Measurements from ENCODE around the gene CELSR2.

Gene CELSR2

DNA sequence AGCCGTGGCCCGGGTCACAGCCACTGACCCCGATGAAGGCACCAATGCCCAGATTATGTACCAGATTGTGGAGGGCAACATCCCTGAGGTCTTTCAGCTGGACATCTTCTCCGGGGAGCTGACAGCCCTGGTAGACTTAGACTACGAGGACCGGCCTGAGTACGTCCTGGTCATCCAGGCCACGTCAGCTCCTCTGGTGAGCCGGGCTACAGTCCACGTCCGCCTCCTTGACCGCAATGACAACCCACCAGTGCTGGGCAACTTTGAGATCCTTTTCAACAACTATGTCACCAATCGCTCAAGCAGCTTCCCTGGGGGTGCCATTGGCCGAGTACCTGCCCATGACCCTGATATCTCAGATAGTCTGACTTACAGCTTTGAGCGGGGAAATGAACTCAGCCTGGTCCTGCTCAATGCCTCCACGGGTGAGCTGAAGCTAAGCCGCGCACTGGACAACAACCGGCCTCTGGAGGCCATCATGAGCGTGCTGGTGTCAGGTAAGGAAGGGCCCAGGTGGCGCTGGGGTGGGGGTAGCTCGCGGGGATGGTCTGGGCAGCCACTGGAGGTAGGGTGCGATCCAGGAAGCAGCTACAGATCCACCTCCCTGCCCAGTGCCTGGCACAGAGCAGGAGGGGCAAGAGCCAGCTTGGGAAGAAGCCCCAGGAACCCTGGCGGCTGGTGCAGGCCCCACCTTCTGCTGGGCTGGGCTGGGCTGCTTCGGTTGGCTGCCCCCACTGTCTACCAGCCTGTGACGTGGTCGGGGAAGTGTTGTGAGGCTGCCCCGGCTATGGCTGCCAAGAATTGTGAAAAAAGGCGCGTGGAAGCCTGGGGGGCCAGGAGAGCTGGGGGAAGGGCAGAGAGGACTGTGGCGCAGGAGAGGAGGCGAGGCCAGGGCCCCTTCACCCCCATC is 3.8 kb downstream of the CELSR2 start:
- DNase-seq = no peak

DNA sequence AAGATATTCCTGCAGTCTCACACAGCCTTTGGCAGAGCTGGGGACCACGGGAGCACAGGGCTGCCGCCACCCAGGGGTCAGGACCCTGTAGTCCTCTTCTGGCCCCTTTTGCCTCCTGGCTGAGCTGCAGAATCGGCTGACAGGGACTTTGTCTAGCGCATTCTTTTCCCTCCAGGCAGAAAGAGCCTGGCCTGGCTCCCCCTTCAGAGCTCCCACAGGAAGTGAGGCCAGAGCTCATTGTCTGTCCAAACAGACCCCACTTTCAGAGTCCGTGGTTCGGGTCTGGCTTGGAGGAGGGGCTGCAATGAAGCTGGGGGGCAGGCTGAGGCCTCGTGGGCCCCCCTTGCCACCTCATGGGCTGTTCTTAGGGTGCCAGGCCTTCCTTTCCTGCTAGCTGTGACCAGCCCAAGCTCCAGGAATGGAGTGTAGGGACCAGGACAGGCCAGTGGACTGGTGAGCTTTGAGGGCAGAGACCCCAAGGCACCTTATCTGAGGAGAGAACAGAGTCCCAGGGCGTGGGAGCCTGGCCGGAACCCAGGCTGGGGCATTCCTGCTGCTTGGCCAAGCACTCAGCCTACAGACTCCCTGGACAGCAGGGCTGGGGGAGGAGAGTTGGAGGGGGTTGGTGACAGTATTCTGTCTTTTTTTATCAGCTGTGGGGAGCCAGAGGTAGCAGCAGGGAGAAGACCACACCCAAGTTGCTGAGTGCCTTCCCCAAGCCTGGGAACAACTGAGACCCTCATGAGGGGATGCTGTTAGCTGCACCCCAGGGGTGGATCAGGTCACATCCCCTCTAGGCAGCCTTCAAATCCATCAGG is 4.7 kb downstream of the CELSR2 start:
- DNase-seq = no peak

DNA sequence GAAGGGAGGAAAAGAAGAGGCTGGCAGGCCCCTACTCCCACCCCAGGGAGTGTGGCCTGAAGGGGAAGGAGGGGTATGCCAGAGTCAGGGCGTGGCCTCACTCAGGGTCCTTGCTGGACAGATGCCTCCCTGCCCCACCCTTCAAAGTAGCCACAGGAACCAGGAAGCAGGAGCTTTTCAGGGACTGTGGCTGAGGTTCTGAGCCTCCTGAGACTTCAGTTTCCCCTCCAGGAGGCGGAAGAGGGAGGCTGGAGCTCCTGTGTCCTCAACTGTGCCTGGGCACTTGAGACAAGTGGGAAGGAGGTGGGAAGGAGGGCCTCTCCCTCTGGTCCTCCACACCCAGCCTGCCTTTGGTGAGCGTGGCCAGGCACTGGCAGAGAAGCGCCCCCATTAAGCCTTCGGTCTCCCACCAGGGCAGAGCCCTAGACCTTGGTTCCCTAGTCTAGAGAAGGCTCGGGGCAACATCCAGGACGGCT is 5.3 kb downstream of the CELSR2 start:
- DNase-seq = no peak

DNA sequence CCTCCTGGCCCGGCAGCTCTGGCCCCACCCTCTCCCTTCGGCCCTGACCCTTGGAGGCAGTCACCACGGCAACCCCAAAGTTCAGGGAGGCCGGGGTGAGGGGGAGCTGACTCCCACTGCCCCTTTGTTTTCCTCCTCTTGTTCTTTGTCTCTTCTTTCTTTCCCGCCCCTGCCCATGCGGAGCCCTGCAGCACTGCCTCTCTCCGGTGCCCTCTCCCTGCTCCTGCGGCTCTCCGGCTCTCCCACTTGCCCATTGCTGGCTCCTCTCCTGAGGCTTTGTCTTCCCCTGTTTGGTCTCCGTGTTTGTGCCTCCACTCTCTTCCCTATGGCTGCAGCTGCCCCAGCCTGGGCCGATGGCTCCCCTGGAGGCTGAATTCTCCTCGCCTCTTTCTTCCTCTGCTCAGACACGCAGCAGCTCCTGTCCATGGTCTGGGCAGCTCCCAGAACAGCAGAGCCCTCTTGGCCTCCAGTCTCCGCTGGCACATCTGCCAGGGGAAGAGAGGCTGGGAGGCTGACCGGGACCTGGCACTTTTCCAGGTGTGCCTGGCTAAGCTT is 5.8 kb downstream of the CELSR2 start:
- DNase-seq = no peak

DNA sequence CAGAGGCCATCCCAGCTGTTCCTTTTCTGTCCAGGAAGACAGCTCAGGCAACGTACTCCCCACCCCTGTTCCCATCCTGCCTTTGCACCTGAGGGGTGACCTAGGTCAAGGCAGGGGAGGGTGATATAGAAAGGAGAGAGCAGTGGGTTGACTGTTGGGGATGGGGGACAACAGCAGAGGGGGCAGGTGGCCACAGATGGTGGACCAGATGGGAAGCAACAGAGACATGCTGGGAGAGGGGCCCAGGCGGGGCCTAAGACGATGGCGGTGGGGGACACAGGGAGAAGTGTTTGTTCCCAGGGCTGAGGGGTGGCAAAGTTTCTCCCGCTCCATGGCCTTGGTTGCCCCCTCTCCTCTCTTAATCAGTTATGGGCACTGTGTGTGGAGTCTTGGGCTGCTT is 6.3 kb downstream of the CELSR2 start:
- no peak for DNase-seq

DNA sequence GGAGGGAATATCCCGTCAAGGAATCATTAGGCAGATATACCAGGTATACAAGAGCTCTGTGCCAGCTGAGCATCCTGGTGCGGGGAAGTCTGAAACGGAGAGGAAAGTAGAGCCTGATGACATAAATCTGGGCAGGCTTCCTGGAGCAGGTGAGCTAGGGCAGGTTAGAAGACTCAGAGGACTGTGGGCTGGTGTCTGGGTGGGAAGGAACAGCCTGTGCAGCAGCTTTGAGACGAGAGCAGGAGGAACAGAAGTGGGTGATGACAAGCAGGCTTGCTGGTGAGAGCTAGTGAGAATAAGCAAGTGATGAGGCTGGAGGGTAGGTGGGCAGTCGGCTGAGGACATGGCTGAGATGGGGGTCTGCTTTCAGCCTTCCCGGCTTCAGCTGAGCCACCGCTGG is 6.7 kb downstream of the CELSR2 start:
- no peak for DNase-seq

DNA sequence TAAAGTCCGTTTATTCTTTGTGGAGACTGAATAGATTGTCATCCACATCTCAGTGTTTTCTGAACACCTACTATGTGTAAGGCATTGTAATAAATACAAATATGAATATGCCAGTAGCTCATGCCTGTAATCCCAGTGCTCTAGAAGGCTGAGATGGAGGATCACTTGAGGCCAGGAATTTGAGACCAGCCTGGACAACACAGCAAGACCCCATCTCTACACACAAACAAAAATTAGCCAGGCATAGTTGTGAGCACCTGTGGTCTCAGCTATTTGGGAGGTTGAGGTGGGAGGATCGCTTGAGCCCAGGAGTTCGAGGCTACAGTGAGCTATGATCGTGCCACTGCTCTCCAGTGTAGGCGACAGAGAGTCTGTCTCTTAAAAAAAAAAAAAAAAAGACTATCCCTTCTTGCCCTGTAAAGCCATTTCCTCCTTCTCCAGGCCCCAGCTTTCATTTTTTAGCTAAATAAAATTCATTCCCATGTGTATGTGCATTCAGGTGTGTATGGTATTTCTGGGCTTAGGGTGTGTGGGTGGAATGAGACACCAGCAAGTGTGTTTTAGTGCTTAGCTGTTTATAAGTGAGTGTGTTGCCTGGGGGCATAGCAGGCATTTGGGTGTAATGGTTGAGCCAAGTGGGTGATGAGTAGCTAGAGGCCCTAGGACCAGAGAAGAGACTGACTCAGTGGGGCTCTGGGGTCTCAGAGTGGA is 7.8 kb downstream of the CELSR2 start:
- DNase-seq = no peak

DNA sequence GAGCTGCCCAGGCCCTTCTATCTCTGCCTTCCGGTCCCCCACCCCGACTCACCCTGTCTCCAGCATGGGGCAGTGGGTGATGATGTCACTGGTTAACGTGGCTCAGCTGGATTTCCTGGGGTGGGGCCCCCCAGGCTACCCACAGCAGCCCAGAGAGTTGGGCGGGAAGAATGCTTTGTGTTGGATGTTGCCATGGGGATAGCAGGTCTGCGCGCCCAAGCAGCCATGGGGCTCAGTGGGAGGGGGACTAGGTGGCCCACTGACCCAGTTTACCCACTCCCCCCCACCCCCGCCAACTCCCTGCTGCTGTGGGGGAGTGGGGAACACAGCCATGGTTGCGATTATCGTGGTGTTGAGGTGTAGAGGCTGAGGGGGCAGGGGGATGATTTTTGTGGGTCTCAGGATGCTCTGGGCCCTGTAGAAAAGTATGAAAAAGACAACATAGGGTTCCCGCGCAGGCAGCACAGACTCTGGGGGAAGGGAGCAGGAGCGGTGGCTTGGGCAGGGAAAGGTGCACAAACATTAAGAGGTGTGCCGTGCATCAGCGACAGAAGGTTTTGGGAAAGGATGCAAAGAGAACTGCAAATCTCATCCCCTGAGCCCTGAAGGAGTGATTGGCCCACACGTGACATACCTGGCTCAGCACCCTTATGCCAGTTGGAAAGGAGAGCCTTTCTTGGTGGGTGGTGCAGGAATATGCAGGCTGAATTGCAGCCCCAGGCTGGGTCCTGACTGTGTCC is 8.5 kb downstream of the CELSR2 start:
- DNase-seq = no peak

DNA sequence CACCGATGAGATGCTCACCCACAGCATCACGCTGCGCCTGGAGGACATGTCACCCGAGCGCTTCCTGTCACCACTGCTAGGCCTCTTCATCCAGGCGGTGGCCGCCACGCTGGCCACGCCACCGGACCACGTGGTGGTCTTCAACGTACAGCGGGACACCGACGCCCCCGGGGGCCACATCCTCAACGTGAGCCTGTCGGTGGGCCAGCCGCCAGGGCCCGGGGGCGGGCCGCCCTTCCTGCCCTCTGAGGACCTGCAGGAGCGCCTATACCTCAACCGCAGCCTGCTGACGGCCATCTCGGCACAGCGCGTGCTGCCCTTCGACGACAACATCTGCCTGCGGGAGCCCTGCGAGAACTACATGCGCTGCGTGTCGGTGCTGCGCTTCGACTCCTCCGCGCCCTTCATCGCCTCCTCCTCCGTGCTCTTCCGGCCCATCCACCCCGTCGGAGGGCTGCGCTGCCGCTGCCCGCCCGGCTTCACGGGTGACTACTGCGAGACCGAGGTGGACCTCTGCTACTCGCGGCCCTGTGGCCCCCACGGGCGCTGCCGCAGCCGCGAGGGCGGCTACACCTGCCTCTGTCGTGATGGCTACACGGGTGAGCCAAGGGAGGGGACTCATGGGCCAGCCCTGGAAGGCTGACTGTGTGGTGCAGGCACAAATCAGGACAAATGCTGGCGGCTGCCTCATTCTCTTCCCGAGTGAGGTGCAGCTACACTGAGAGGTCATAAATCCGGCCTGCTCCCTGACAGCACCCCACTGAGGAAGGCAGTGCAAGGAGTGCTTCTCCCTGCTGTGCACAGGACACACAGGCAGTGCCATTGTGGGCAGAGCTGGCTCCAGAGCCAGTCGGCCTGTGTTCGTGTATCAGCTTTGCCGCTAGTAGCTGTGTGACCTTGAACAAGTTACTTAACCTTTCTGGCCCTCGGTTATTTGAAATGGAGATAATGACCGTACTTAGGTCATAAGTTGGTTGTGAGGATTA is 9.4 kb downstream of the CELSR2 start:
- DNase-seq = no peak

DNA sequence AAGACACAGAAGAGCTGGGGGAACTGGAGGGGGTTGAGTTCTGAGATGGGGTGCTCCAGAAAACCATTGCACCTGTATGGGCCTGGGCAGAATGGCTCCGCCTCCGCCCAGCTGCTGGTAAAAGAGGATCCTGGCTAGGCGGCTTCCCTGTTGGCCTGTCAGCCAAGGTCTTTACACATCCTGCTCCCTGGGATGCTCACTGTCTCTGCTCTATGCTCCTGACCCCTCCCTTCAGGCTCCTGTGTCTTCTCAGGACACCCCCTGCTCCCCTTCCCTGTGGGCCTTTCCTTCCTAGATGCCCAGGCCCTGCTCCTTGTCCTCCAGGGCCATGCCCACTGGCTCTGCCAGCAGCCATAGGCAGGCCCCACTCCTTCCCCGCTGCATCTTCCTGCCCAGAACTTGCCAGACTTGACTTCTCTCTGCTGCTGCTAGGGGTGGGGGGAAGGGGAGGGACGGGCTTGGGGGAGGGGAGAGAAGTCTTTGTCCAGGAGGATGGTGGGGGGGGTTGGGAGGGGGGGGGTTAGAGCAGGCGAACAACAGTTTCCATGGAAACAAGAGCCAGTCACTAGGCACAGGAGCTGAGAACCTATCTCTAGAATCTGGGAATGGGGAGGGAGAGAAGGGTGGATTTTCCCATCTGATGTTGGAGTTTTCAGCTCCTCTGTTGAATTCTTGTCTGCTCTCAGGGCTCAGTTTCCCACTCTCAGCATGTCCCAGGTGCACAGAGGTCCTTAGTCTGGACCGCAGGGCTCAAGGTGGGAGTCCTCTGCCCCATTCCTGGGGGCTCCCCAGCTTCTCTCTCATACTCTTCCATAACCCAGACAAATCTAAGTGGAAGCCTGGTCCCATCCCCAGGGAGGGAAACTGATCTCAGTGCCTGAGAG is 10.6 kb downstream of the CELSR2 start:
- DNase-seq = no peak

DNA sequence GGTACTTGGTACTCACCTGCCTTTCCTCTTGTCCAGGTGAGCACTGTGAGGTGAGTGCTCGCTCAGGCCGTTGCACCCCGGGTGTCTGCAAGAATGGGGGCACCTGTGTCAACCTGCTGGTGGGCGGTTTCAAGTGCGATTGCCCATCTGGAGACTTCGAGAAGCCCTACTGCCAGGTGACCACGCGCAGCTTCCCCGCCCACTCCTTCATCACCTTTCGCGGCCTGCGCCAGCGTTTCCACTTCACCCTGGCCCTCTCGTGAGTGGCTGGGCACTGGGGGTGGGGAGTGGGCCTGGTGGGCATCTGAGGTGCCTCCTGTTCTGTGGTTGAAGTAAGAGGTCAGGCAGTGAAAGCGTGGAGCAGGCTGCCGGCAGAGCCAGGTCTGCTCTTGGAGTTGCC is 11.7 kb downstream of the CELSR2 start:
- no peak for DNase-seq

DNA sequence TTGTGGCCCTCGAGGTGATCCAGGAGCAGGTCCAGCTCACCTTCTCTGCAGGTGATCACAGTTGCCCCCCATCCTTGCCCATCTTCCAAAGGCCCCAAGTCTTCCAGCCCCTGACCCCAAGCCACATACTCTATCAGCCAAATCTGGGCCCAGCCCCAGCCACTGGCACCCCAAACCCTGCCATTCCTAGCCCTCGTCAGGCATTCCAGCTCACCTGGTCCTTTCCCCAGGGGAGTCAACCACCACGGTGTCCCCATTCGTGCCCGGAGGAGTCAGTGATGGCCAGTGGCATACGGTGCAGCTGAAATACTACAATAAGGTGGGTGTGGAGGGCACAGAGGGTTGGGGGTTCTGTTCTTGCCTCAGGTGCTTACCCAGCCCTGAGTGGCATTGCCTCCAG is 12.2 kb downstream of the CELSR2 start:
- no peak for DNase-seq

DNA sequence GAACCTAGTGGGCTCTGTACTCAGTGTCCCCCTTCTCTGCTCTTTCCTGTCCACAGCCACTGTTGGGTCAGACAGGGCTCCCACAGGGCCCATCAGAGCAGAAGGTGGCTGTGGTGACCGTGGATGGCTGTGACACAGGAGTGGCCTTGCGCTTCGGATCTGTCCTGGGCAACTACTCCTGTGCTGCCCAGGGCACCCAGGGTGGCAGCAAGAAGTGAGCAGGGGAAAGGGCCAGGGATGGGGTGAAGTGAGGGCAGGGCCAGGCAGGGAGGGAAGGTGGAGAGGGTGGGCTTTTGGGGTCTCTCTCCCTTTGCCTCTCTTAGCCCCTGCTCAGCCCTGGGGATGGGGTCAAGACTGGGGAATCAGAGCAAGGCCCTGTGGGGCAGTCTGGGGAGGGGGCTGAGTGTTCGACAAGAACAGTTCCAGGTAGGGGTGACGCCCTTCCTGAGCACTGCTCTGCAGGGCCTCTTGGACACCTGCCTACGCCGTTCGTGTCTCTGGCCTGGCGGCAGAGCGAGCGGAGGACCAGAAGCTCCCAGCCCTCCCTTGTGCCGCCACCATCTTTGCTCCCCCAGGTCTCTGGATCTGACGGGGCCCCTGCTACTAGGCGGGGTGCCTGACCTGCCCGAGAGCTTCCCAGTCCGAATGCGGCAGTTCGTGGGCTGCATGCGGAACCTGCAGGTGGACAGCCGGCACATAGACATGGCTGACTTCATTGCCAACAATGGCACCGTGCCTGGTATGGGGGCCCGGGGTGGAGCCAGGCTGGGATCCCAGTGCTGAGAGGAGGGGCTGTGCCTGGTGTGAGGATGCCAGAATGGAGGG is 13.1 kb downstream of the CELSR2 start:
- no peak for DNase-seq

DNA sequence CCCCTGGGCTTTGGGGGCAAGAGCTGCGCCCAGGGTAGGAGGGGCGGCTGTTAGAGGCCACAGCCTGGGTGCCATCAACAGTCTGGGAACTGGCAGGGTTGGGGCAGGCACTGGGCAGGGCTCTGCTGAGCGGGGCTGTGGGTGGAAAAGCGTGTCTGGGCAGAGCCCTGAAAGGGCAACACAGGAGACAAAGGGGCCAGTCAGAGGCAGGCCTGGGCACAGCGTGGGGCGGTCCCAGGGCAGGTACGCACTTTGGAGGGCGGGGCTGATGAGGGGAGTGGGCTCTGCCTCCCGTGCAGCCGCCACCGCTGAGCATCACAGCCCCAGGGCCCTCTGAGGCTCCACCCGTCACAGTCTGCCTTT is 13.9 kb downstream of the CELSR2 start:
- DNase-seq = no peak

DNA sequence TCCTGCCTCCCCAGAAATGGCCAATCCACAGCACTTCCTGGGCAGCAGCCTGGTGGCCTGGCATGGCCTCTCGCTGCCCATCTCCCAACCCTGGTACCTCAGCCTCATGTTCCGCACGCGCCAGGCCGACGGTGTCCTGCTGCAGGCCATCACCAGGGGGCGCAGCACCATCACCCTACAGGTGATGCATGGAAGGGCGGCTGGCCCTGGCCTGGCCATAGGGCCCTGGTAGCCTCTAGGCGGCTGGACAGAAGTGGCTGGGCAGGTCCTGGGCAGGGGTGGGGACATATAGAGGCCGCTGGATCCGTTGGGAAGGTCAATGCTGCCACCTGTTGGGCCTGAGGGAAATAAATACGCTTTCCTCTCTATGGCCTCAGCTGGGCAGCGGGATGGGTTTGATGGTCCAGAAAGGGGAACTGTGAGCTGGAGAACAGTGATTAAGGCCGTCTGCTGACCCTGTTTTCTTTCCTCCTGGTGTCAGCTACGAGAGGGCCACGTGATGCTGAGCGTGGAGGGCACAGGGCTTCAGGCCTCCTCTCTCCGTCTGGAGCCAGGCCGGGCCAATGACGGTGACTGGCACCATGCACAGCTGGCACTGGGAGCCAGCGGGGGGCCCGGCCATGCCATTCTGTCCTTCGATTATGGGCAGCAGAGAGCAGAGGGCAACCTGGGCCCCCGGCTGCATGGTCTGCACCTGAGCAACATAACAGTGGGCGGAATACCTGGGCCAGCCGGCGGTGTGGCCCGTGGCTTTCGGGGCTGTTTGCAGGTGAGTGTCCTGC is 14.4 kb downstream of the CELSR2 start:
- peak; percentile 35 for DNase-seq

DNA sequence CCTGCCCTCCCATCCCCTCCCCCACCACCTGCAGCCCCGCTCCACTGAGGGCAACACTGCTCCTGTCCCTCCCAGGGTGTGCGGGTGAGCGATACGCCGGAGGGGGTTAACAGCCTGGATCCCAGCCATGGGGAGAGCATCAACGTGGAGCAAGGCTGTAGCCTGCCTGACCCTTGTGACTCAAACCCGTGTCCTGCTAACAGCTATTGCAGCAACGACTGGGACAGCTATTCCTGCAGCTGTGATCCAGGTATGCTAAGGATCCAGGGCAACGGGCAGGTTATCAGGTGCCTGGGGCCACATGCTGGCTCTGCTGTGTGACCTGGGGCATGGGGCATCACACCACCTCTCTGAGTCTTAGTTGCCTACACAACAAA is 15.0 kb downstream of the CELSR2 start:
- DNase-seq = no peak

DNA sequence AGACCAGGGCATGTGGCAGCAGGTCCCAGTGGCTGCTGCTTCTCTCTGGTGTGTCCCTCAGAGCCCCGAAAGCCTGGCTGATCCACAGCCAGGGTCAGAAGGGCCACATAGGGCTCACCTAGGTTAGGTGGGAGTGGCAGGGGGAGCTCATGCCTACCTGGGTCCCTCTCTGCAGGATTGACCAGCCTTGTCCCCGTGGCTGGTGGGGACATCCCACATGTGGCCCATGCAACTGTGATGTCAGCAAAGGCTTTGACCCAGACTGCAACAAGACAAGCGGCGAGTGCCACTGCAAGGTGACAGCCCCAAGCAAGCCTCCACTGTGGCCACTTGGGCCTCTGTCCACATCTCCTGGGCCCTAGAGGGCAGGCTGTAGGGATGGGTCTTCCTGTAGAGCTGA is 15.7 kb downstream of the CELSR2 start:
- no peak for DNase-seq

DNA sequence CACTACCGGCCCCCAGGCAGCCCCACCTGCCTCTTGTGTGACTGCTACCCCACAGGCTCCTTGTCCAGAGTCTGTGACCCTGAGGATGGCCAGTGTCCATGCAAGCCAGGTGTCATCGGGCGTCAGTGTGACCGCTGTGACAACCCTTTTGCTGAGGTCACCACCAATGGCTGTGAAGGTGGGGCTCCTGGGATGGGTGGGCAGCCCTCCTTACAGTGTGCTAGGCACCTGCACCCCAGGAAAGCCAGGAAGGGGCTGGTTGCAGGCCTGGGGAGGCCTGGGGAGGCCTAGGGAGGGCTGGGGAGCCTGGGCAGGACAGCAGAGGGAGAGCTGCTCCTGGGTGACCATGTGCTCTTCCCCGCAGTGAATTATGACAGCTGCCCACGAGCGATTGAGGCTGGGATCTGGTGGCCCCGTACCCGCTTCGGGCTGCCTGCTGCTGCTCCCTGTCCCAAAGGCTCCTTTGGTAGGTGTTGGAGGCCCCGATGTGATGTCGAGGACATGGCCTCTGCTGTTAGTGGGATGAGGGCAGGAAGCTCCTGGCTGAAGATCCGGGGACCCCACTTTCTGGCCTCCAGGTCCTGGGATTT is 16.5 kb downstream of the CELSR2 start:
- no peak for DNase-seq
